Spinal cord (tissue), 10 donors: ENCODE measurements around the gene RNF112. TPM values are rescaled to one million over a fixed set of nuclear protein-coding genes. Genes with fewer than 3 reads are reported as not detected.

ENCODE experiments used
- DNase-seq, 6 donors: peaks; one replicate each; pipeline versions ENCODE4 v3.0.0 to v3.0.0-alpha.2; 2013 to 2015; ENCODE audit warnings: low spot score in 6 of 6, low read depth in 4 of 6
- H3K27ac ChIP-seq: one replicate; pipeline ENCODE4 v1.5.1; 2013; ENCODE audit warnings: low read depth, low read length, control low read depth
- H3K27me3 ChIP-seq: one replicate; pipeline ENCODE4 v1.6.1; 2013; ENCODE audit warnings: low read length; ENCODE audit not compliant: control insufficient read depth, insufficient read depth
- H3K36me3 ChIP-seq: one replicate; pipeline ENCODE4 v1.6.1; 2013; ENCODE audit warnings: low read length; ENCODE audit not compliant: control insufficient read depth, insufficient read depth
- H3K4me1 ChIP-seq: one replicate; pipeline ENCODE4 v1.6.1; 2013; ENCODE audit warnings: low read length; ENCODE audit not compliant: control insufficient read depth, insufficient read depth
- H3K4me3 ChIP-seq: one replicate; pipeline ENCODE4 v1.5.1; 2013; ENCODE audit warnings: low read depth, low read length, control low read depth
- H3K9me3 ChIP-seq: one replicate; pipeline ENCODE4 v1.6.1; 2013; ENCODE audit warnings: low read length; ENCODE audit not compliant: control insufficient read depth, insufficient read depth
- WGBS: methylation state at CpG from one replicate; pipeline ENCODE4 v1.1.5; 2013; ENCODE audit warnings: missing lambda C conversion rate; ENCODE audit not compliant: insufficient coverage; 5-methylcytosine and 5-hydroxymethylcytosine counted together
- polyA plus RNA-seq, 2 donors: library from polyadenylated mRNA; unstranded; fragments of 120-200 nt; gene quantifications; one replicate each; pipeline ENCODE4 v1.2.1, GENCODE V29; 2013; ENCODE audit not compliant: insufficient read length in 2 of 2
- total RNA-seq, 2 donors: library from RNA; depleted of rRNA in 1 of 2; stranded (reverse); fragments of 120-200 nt in 1 of 2; fragments of >200 nt in 1 of 2; gene quantifications; one replicate each; pipeline versions ENCODE4 v1.2.3 to v1.2.4, GENCODE V29; 2013 to 2014
- donor health status: healthy.

The RNF112 gene
- total and polyA plus RNA-seq, 4 donors: 7.9 to 31.8 (median 18.7) TPM

DNA sequence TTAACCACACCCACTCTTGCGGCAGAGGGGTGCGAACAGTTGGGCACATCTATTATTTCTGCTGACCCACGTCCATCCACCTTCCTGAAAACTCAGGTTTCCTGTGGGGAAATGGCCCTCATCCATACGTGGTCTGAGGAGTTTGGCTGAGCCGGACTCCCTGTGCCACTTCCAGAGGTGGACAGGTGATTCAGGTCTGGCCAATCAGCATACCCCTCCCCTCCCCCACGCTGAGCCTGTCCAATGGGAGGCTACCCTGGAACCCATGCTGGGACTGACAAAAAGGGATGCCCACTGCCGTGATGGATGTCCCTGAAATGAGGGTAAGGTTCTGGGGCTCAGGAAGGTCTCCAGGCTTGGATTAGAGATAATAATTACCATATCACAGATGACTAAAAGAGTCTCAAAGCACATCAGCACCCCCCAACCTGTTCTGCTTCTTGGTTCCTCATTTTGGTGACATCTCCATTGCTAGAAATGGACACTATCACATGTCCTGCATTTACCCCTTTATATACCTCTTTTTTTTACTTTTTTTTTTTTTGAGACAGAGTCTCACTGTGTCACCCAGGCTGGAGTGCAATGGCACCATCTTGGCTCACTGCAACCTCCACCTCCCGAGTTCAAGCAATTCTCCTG lies 38.0 kb upstream of the RNF112 start:
- Histone ChIP-seq H3K4me3 (no peak overlapping the region), H3K36me3 (peaks cover 16% of the 10 kb centered on the region), H3K27me3 (no peaks in the 10 kb centered on the region), H3K4me1 (peaks cover 10% of the 10 kb centered on the region), H3K9me3 (no peaks in the 10 kb centered on the region), H3K27ac (no peak overlapping the region)
- DNase-seq: no peak
- 78% methylated on average over 4 of the region's 8 CpGs for WGBS

DNA sequence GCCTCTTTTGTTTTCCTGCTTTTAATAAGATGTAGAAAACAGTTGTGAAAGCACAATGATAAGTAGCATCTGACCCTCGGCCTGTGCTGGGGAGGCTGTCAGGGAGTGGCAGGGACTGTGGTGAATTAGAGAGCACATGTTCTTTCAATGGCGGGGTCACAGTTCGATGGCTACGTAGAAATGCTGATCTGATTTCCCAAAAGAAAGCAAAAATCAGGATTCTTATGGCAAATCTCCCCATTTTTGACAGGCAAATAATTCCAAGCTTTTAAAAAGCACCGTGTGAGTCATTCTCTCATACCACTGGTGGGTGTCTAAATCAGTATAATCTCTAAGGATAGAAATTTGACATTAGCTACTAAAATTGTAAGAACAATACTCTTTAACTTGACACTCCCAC lies 36.9 kb upstream of the RNF112 start:
- Histone ChIP-seq H3K4me3 (no peak overlapping the region), H3K27ac (no peak overlapping the region), H3K36me3 (peaks cover 19% of the 10 kb centered on the region), H3K4me1 (peaks cover 16% of the 10 kb centered on the region), H3K27me3 (no peaks in the 10 kb centered on the region), H3K9me3 (no peaks in the 10 kb centered on the region)
- WGBS: 75% methylated on average over 2 of the region's 5 CpGs
- no peak for DNase-seq

DNA sequence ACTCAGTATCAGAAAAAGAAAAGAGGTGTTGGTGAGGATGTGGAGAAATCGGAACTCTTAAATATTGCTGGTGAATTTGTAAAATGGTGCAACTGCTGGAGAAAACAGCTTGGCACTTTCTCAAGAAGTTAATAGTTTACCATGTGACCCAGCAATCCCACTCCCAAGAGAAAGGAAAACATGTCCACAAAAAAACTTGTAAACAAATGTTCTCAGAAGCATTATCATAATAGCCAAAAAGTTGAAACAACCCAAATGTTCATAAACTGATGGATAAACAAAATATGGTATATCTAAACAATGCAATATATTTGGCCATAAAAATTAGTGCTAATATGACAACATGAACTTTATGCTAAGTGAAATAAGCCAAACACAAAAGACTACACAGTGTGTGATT lies 35.3 kb upstream of the RNF112 start:
- no peak for DNase-seq
- Histone ChIP-seq H3K36me3 (peaks cover 26% of the 10 kb centered on the region), H3K27me3 (no peaks in the 10 kb centered on the region), H3K4me1 (peaks cover 21% of the 10 kb centered on the region), H3K27ac (no peak overlapping the region), H3K9me3 (no peaks in the 10 kb centered on the region), H3K4me3 (no peak overlapping the region)
- no CpG with 5 or more reads among the region's 1 CpG for WGBS

DNA sequence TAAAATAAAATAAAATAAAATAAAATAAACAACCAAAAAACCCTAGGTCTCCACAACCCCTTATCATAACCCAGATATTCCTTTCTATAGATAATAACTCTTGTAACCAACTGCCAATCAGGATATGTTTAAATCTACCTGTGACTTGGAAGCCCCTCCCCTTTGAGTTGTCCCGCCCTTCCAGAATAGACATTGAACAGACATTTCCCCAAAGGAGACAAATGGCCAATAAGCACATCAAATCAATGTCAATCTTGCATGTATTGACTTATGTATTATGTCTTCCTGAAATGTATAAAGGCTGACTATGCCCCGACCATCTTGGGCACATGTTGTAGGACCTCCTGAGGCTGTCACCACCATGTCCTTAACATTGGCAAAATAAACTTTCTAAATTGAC lies 34.2 kb upstream of the RNF112 start:
- peak overlapping the region; percentile 100 for H3K27ac ChIP-seq
- H3K4me1 ChIP-seq: peaks cover 24% of the 10 kb centered on the region
- H3K27me3 ChIP-seq: no peaks in the 10 kb centered on the region
- peaks cover 31% of the 10 kb centered on the region for H3K36me3 ChIP-seq
- H3K4me3 ChIP-seq: peak overlapping the region; percentile 99
- H3K9me3 ChIP-seq: no peaks in the 10 kb centered on the region
- peak in 1 of 6 donors; percentile 47 for DNase-seq
- no CpG with 5 or more reads among the region's 2 CpGs for WGBS

DNA sequence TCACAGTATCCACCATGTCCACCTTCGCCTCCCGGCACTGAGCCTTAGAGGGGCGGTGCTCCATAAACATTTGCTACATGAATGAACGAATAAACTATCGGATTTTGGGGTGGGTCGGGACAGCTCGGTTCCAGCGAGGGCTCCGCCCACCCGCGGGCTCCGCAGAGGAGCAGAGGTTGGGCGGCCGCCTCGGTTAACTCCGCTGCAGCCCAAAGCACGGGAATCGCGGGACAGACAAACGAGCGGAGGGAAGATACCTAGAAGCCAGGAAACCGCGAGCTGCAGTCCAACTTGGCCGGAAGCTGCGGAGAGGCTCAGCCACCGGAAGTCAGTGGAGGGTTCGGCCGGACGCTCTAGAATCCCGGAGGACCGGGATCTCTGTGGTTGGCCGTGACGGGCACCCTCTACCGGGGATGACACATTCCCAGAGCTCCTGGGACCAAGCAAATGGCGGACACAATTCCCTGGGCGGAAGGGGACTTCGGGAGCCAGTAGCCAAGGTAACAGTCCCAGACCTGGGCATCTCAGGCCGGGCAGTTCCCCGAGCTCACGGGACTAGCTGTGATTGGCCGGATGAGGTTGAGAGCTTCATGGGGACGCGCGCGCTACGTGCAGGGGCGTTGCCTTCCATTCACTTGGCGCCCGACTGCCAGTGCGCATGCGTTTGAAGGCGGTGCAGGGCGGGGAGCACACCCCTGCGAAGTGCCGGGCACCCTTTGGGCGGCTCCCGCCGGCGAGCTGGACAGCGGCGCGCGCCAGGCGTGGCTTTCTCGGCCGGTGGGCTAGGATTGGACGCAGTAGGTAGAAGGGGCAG lies 33.2 kb upstream of the RNF112 start:
- H3K9me3 ChIP-seq: no peaks in the 10 kb centered on the region
- H3K4me3 ChIP-seq: peak overlapping the region; percentile 99
- H3K36me3 ChIP-seq: peaks cover 38% of the 10 kb centered on the region
- 0% methylated on average over 66 of the region's 67 CpGs for WGBS
- H3K27me3 ChIP-seq: no peaks in the 10 kb centered on the region
- peak overlapping the region; percentile 100 for H3K27ac ChIP-seq
- DNase-seq: peak; percentile 93 to 99 (median 96)
- H3K4me1 ChIP-seq: peaks cover 30% of the 10 kb centered on the region

DNA sequence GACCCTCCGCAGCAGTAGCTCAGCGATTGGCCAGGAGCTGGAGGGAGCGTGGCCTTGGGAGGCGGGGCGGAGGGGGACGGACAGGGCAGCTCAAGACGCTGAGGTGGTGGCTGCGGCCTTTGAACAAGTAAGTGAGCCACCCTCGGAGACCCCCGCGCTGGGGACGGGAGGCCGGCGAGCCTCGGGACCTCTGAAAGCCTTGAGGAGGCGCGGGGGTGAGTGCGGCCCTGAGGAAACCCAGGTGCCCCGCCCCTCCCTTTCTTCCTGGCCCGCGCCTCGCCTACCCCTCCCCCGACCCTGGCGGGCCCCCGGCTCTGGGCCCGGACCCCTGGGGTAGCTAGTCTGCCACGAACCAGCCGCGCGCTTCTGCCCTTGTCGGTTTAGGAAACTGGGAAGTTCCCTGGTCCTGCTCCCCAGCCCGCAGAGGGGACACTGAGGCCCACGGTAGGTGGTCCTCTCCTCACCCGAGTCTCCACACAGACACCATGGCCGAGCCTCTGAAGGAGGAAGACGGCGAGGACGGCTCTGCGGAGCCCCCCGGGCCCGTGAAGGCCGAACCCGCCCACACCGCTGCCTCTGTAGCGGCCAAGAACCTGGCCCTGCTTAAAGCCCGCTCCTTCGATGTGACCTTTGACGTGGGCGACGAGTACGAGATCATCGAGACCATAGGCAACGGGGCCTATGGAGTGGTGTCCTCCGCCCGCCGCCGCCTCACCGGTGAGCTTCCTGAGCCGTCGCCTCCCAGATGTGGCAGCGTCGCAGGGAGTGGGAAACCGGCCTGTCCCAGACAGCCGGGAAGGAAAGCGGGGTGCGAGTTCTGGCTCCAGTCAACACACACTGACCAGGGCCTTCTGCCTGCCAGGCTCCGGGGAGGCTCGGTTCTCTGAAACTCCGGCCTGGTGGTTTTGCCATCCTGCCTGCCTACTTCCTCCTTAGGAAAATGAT lies 32.3 kb upstream of the RNF112 start, which contains the start of gene MAPK7:
TSS of gene MAPK7 (plus strand) at position 83 of the 945 bp plus-strand sequence. CDS start at position 486, 403 bp downstream.
- peaks cover 31% of the 10 kb centered on the region for H3K4me1 ChIP-seq
- peak within 1 kb of the TSS; percentile 100 for H3K27ac ChIP-seq
- peaks cover 46% of the 10 kb centered on the region for H3K36me3 ChIP-seq
- DNase-seq: no peak
- 1% methylated on average over 62 of the region's 69 CpGs for WGBS
- peak within 1 kb of the TSS; percentile 99 for H3K4me3 ChIP-seq
- no peaks in the 10 kb centered on the region for H3K27me3 ChIP-seq
- no peaks in the 10 kb centered on the region for H3K9me3 ChIP-seq

DNA sequence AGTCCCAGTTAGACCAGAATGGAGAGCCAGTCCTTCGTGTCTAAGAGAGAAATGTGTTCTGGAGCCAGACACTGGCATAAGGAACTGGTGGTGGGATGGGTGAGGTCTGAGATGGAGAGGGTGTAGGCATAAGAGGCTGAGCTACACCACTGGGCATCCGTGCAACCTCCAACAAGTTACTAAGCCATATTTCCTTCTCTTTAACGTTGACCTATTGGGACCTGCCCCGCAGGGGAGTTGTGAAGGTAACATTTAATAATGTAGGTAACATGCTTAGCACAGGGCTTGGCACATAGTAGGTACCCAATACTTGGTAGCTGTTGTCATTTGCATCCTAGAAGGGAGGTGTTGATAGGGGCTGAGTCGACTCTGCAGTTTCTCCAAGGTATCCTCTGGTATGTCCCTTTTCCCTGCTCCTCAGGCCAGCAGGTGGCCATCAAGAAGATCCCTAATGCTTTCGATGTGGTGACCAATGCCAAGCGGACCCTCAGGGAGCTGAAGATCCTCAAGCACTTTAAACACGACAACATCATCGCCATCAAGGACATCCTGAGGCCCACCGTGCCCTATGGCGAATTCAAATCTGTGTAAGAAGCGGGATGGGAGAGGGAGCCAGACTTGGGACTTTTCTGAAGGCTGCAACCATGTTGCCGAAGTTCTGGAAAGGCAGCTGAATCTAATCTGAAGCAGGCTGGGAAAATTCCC lies 31.5 kb upstream of the RNF112 start:
- no peak overlapping the region for H3K27ac ChIP-seq
- no peak for DNase-seq
- H3K9me3 ChIP-seq: no peaks in the 10 kb centered on the region
- peaks cover 55% of the 10 kb centered on the region for H3K36me3 ChIP-seq
- no peaks in the 10 kb centered on the region for H3K27me3 ChIP-seq
- H3K4me3 ChIP-seq: peak overlapping the region; percentile 99
- WGBS: 94% methylated on average over 10 of the region's 13 CpGs
- peaks cover 39% of the 10 kb centered on the region for H3K4me1 ChIP-seq

DNA sequence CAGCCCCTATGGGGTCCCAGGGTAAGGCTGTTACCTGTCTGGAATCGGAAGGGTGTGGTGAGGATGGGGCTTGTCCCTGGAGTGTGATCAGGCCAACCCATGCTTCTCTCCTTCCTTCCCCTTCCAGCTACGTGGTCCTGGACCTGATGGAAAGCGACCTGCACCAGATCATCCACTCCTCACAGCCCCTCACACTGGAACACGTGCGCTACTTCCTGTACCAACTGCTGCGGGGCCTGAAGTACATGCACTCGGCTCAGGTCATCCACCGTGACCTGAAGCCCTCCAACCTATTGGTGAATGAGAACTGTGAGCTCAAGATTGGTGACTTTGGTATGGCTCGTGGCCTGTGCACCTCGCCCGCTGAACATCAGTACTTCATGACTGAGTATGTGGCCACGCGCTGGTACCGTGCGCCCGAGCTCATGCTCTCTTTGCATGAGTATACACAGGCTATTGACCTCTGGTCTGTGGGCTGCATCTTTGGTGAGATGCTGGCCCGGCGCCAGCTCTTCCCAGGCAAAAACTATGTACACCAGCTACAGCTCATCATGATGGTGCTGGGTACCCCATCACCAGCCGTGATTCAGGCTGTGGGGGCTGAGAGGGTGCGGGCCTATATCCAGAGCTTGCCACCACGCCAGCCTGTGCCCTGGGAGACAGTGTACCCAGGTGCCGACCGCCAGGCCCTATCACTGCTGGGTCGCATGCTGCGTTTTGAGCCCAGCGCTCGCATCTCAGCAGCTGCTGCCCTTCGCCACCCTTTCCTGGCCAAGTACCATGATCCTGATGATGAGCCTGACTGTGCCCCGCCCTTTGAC lies 30.3 kb upstream of the RNF112 start:
- no peaks in the 10 kb centered on the region for H3K9me3 ChIP-seq
- no peak for DNase-seq
- no peak overlapping the region for H3K4me3 ChIP-seq
- peaks cover 50% of the 10 kb centered on the region for H3K4me1 ChIP-seq
- no peaks in the 10 kb centered on the region for H3K27me3 ChIP-seq
- H3K36me3 ChIP-seq: peaks cover 66% of the 10 kb centered on the region
- H3K27ac ChIP-seq: no peak overlapping the region
- 96% methylated on average over 26 of the region's 29 CpGs for WGBS
